ENCODE results near the gene CLDN9.

The CLDN9 gene

DNA sequence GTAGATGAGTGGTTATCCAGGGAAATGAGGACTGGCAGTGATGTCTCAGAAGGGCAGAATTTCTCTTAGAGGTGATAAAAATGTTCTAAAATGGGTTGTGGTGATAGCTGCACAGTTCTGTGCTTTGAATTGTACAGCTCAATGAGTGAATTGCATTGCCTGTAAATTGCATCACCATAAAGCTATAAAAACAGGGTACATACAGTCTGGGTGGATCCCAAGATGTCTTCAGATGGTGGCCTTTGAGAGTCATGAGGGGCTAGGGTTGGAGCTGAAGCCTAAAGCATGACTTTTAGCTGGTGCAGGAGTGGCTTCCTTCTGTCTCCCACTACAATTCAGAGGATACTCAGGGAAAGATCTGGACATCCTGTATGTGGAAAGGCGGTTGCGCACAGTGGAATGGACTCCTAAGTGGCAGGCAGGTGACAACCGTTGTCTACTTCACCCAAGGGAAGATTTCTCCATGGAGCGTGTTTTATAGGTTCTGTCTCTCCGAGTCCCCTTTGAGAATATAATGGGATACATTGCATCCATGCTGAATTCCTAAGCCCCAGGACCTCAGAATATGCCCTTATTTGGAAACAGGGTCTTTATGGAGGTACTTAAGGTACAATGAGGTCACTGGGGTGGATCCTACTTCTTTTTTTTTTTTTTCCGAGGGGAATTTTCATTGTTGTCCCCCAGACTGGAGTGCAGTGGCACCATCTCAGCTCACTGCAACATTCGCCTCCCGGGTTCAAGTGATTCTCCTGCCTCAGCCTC lies 51.1 kb downstream of the CLDN9 start:
- in situ Hi-C loops (cut with HindIII; ENCODE audit: low pct_unique_long_range_greater_than_20kb, low sequenced_read_pairs): no loop called here
- no peak for DNase-seq (ENCODE audit: low read depth in 1 of 2, low spot score in 1 of 2)
- no peak for TF ChIP-seq JUND (IDR thresholded peaks at IDR 0.05; ENCODE audit: low read depth)
